DND-41 (cell line): Measurements from ENCODE around the gene CYP8B1.
A peak's percentile ranks its signal among the peaks of the same experiment; 100 is the strongest.

ENCODE experiments used
- ATAC-seq: fragments of 200-7000 bp; cut with Tn5 transposase; 3 replicates; pipeline ENCODE4 v1.9.1; 2021; ENCODE audit warnings: low read depth; ENCODE audit not compliant: insufficient read depth
- DNase-seq: peaks from one replicate; pipeline ENCODE4 v3.0.0-alpha.2; 2020
- H2AFZ ChIP-seq: 2 replicates; pipeline ENCODE4 v1.6.0; 2012; ENCODE audit warnings: low read depth, low read length
- H3K27ac ChIP-seq: 2 replicates; pipeline ENCODE4 v1.5.1; 2012; ENCODE audit warnings: low read length, inconsistent platforms
- H3K27me3 ChIP-seq: fragments of 200-600 bp; sonication (generic); 2 replicates; pipeline ENCODE4 v1.6.0; 2012; ENCODE audit warnings: low read length, mild to moderate bottlenecking, inconsistent platforms; ENCODE audit not compliant: insufficient read depth, poor library complexity
- H3K36me3 ChIP-seq: 2 replicates; pipeline ENCODE4 v1.5.1; 2012; ENCODE audit warnings: low read length, inconsistent platforms; ENCODE audit not compliant: insufficient read depth
- H3K4me1 ChIP-seq: 2 replicates; pipeline ENCODE4 v1.5.1; 2012; ENCODE audit warnings: mild to moderate bottlenecking, low read length; ENCODE audit not compliant: insufficient read depth
- H3K4me2 ChIP-seq: 2 replicates; pipeline ENCODE4 v1.6.0; 2012; ENCODE audit warnings: mild to moderate bottlenecking, moderate library complexity, low read length, inconsistent platforms; ENCODE audit not compliant: insufficient read depth
- H3K4me3 ChIP-seq, 2 experiments: fragments of 200-600 bp in 1 of 2; shearing (Covaris generic) in 1 of 2; 2 replicates each; pipeline ENCODE4 v1.5.1; 2012 to 2016; ENCODE audit warnings: inconsistent platforms in 2 of 2, low read length in 2 of 2, mild to moderate bottlenecking in 2 of 2, low read depth in 1 of 2, moderate library complexity in 1 of 2
- H3K79me2 ChIP-seq: 2 replicates; pipeline ENCODE4 v1.6.0; 2012; ENCODE audit warnings: low read length, inconsistent platforms; ENCODE audit not compliant: insufficient read depth
- H3K9ac ChIP-seq: 2 replicates; pipeline ENCODE4 v1.6.0; 2012; ENCODE audit warnings: low read depth, mild to moderate bottlenecking, inconsistent platforms, low read length, moderate library complexity
- H3K9me3 ChIP-seq: 2 replicates; pipeline ENCODE4 v1.5.1; 2012; ENCODE audit warnings: low read length, moderate library complexity, mild to moderate bottlenecking, inconsistent platforms; ENCODE audit not compliant: insufficient read depth, severe bottlenecking
- H4K20me1 ChIP-seq: 2 replicates; pipeline ENCODE4 v1.6.0; 2012; ENCODE audit warnings: low read length; ENCODE audit not compliant: insufficient read depth
- EZH2 ChIP-seq: IDR thresholded peaks from 3 replicates; pipeline ENCODE4 v1.6.1; 2012; ENCODE audit warnings: borderline replicate concordance, low read depth, mild to moderate bottlenecking, moderate library complexity, low read length, inconsistent platforms; ENCODE audit not compliant: severe bottlenecking
- TF ChIP-seq, protein P1 (sequence below): IDR thresholded peaks from 2 replicates; pipeline ENCODE4 v1.5.1; 2012; ENCODE audit warnings: borderline replicate concordance, low read length, moderate library complexity, mild to moderate bottlenecking; ENCODE audit not compliant: poor library complexity, severe bottlenecking; ENCODE audit errors: extremely low read depth

Gene CYP8B1

DNA sequence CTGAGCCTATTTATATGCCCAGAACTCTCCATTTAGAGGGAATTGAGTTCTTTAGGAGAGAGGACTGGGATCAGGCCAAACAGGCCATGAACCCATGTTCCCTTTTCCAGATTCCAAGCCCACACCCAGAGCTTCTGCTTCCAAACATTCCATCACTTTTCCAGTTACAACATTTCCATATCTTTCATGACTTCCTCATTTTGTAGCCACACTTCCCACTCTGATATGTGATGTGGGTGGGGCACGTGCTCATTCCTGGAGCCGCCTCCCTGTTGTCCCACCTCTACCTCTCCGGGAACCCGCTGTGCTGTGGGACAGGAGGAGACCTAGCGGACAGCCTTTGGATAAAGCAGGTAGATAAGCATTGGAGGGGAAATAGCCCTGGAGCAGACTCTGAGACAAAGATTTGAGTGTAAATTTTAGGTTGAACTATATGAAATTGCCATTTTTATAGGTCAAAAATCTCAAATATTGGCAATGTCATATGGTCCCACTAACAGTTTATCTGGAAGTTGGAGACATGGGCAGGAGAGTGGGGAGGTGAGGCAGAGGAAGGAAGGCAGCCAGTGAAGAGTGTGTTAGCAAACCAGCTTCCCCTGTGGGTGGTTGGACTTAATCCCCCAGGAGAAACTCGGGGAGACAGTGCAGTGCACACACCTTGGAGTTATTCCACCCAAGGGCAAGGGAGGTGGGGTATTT lies 31.8 kb downstream of the CYP8B1 start:
- Histone ChIP-seq H3K4me1 (no peaks in the 10 kb centered on the region), H3K27me3 (peaks cover 12% of the 10 kb centered on the region), H3K27ac (no peak overlapping the region), H3K79me2 (no peaks in the 10 kb centered on the region), H3K36me3 (no peaks in the 10 kb centered on the region), H3K9me3 (no peaks in the 10 kb centered on the region), H4K20me1 (no peaks in the 10 kb centered on the region), H3K9ac (no peak overlapping the region), H3K4me3 (no peak overlapping the region), H2AFZ (no peak overlapping the region), H3K4me2 (no peak overlapping the region)
- DNase-seq (no peak), ATAC-seq (no peak)
- TF ChIP-seq, protein P1, sequence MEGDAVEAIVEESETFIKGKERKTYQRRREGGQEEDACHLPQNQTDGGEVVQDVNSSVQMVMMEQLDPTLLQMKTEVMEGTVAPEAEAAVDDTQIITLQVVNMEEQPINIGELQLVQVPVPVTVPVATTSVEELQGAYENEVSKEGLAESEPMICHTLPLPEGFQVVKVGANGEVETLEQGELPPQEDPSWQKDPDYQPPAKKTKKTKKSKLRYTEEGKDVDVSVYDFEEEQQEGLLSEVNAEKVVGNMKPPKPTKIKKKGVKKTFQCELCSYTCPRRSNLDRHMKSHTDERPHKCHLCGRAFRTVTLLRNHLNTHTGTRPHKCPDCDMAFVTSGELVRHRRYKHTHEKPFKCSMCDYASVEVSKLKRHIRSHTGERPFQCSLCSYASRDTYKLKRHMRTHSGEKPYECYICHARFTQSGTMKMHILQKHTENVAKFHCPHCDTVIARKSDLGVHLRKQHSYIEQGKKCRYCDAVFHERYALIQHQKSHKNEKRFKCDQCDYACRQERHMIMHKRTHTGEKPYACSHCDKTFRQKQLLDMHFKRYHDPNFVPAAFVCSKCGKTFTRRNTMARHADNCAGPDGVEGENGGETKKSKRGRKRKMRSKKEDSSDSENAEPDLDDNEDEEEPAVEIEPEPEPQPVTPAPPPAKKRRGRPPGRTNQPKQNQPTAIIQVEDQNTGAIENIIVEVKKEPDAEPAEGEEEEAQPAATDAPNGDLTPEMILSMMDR: no peak
- TF ChIP-seq EZH2: no peak

DNA sequence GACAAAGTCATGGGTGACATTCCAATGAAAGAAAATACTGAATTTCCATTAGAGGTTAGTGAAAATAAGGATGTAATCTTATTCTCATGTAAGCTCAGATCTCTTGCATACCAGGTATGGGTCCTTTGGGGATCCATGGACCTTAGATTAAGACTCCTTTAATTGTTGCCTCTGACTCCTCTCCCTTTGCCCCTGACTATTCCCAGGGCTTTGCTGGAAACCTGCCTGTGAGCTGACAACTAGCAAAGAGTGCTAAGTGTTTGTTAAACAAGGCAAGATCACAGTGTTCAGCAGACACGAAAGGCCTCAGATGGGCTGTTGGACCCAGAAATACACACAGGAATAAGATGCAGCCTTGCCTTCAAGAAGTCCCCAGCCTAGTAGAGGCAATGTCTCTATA lies 34.3 kb downstream of the CYP8B1 start:
- Histone ChIP-seq H4K20me1 (no peaks in the 10 kb centered on the region), H3K4me1 (no peaks in the 10 kb centered on the region), H3K9ac (no peak overlapping the region), H3K27ac (no peak overlapping the region), H2AFZ (no peak overlapping the region), H3K4me2 (no peak overlapping the region), H3K79me2 (no peaks in the 10 kb centered on the region), H3K9me3 (no peaks in the 10 kb centered on the region), H3K4me3 (no peak overlapping the region), H3K27me3 (peaks cover 4% of the 10 kb centered on the region), H3K36me3 (no peaks in the 10 kb centered on the region)
- no peak for ATAC-seq
- TF ChIP-seq, protein P1: no peak
- DNase-seq: no peak

DNA sequence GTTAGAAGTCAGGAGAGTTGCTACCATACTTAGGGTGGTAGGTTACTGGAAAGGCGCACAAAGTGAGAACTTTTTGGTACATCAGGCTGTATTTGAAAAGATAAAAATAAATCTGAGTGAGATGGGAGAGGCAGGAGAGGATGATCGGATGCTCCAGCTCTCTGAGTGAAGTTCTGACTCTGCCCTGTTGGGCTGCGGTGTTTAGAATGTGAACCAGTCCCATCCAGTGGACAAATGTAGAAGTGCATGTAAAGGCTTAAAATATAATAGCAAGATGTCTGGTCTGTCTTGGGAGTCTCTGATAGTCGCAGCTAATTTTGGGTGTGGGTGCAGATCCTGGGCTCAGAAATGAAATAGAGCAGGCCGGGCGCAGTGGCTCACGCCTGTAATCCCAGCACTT lies 36.1 kb downstream of the CYP8B1 start:
- Histone ChIP-seq H3K27me3 (no peaks in the 10 kb centered on the region), H3K79me2 (no peaks in the 10 kb centered on the region), H3K4me2 (no peak overlapping the region), H4K20me1 (no peaks in the 10 kb centered on the region), H3K9me3 (no peaks in the 10 kb centered on the region), H3K4me3 (no peak overlapping the region), H3K9ac (no peak overlapping the region), H3K4me1 (no peaks in the 10 kb centered on the region), H2AFZ (no peak overlapping the region), H3K27ac (no peak overlapping the region), H3K36me3 (no peaks in the 10 kb centered on the region)
- ATAC-seq (peak; percentile 93), DNase-seq (peak; percentile 28)
- TF ChIP-seq EZH2: no peak
- TF ChIP-seq, protein P1: peak; percentile 66

DNA sequence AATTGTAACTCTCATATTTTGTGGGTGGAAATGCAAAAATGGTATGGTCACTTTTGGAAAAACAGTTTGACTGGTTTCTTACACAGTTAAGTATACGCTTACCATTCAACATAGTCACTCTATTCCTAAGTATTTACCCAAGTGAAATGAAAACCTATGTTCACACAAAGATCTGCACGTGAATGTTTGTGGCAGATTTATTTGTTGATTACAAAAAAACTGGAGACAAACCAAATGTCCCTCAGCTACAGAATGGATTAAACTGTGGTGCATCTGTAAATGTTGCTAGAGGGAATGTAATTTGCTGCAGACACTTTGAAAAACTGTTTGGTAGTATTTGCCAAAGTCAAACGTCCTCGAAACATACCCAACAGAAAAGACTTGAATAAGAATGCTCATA lies 37.1 kb downstream of the CYP8B1 start:
- no peaks in the 10 kb centered on the region for H4K20me1 ChIP-seq
- no peak for DNase-seq
- no peak overlapping the region for H3K27ac ChIP-seq
- H3K36me3 ChIP-seq: no peaks in the 10 kb centered on the region
- H2AFZ ChIP-seq: no peak overlapping the region
- no peak for TF ChIP-seq EZH2
- TF ChIP-seq, protein P1: no peak
- H3K9ac ChIP-seq: no peak overlapping the region
- no peak overlapping the region for H3K4me2 ChIP-seq
- H3K4me1 ChIP-seq: no peaks in the 10 kb centered on the region
- ATAC-seq: no peak
- H3K9me3 ChIP-seq: no peaks in the 10 kb centered on the region
- H3K79me2 ChIP-seq: no peaks in the 10 kb centered on the region
- H3K27me3 ChIP-seq: no peaks in the 10 kb centered on the region
- no peak overlapping the region for H3K4me3 ChIP-seq
